Measurements from ENCODE around the gene CCDC177. TPM values are rescaled to one million over a fixed set of nuclear protein-coding genes. Genes with fewer than 3 reads are reported as not detected.

CCDC177 gene
- total RNA-seq, 2 experiments from 2014 or later, result not detected

DNA sequence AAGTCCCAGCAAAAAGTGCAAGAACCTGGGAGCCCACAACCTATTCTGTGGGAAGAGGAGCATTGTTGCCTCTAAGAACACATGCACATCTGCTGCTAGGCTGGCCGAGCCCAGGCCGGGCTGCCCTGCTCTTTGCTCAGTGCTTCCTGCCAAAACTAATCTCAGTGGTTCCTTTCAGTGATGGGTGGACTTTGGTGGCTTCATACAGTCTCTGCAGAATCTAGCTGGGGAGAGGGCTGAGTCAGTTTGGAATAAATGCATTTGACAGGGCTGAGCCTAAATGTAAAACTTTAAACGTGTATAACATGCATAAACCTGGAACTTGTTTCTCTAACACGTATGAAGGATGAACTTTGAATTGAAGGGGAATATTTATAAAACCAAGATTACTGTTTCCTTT lies 44.6 kb downstream of the CCDC177 start:
- ChIA-PET POLR2A (no interaction called here), CTCF (interaction anchor here (0.7 kb wide), 1 partner anchor 228 kb away, joined by 3 read pairs; no protein-coding TSS in a partner anchor)
- no peaks in the 10 kb centered on the region for H3K9me3 Mint-ChIP-seq (ENCODE audit: low read depth)
- H3K27ac Mint-ChIP-seq, result no peak overlapping the region
- no peaks in the 10 kb centered on the region for H3K4me1 Mint-ChIP-seq
- H3K4me3 Mint-ChIP-seq, result no peak overlapping the region
- no peak for DNase-seq
- intact Hi-C loops (cut with DNase I, micrococcal nuclease), result no loop called here
- H3K36me3 Mint-ChIP-seq (ENCODE audit: low read depth), result no peaks in the 10 kb centered on the region
- no peak for ATAC-seq
- H3K27me3 Mint-ChIP-seq, result peaks cover 11% of the 10 kb centered on the region

DNA sequence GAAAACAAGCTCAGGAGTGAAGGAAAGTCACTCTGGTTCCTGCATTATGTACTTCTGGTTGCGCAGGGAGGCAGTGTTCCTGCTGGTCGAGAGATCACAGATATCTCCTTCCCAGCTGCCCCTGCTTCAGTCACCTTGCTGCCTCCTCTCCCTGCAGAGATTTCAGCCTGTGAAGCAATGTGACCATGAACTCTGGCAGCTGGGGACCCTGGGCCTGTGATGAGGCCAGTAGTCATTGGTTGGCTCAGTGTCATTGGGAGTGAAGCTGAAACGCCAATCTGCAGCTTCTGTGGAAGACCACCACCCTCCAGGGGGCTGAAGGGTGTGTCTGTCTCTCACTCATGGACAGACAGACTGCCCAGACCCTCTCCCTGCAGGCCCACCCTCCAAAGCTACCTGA lies 45.1 kb downstream of the CCDC177 start:
- ChIA-PET POLR2A (no interaction called here), CTCF (interaction anchor here (0.6 to 1.1 kb wide), 3 partner anchors 22 to 70 kb away, joined by 3 read pairs; no protein-coding TSS in a partner anchor)
- DNase-seq (no peak), ATAC-seq (no peak)
- Mint-ChIP-seq H3K4me3 (no peak overlapping the region), H3K27me3 (peaks cover 7% of the 10 kb centered on the region), H3K36me3 (ENCODE audit: low read depth) (no peaks in the 10 kb centered on the region), H3K9me3 (ENCODE audit: low read depth) (no peaks in the 10 kb centered on the region), H3K4me1 (no peaks in the 10 kb centered on the region), H3K27ac (no peak overlapping the region)
- intact Hi-C loops (cut with DNase I, micrococcal nuclease), result no loop called here

DNA sequence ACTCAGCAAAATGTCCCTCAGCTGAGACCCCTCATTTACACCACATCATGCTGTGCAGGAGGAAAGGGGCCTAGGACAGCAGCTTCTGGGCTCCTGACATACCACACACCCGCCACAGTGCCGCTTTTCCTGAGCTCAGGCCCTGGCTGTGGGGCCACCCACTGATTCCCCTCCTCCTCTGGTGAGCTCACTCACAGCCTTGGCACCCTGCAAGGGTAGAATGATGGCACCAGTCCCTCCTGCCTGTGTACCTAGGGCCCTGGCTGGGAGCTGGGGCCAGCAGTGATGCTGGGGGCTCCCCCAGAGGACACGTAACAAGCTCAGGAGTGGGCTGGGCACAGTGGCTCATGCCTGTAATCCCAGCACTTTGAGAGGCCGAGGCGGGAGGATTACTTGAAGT lies 45.7 kb downstream of the CCDC177 start:
- H3K4me1 Mint-ChIP-seq, result no peaks in the 10 kb centered on the region
- ChIA-PET POLR2A (no interaction called here), CTCF (interaction anchor here (0.9 to 1.1 kb wide), 3 partner anchors 21 to 499 kb away, joined by 3 read pairs; no protein-coding TSS in a partner anchor)
- no peak overlapping the region for H3K4me3 Mint-ChIP-seq
- intact Hi-C loops (cut with DNase I, micrococcal nuclease), result no loop called here
- H3K36me3 Mint-ChIP-seq (ENCODE audit: low read depth), result no peaks in the 10 kb centered on the region
- no peak for ATAC-seq
- DNase-seq, result no peak
- peaks cover 7% of the 10 kb centered on the region for H3K27me3 Mint-ChIP-seq
- H3K27ac Mint-ChIP-seq, result no peak overlapping the region
- H3K9me3 Mint-ChIP-seq (ENCODE audit: low read depth), result no peaks in the 10 kb centered on the region

DNA sequence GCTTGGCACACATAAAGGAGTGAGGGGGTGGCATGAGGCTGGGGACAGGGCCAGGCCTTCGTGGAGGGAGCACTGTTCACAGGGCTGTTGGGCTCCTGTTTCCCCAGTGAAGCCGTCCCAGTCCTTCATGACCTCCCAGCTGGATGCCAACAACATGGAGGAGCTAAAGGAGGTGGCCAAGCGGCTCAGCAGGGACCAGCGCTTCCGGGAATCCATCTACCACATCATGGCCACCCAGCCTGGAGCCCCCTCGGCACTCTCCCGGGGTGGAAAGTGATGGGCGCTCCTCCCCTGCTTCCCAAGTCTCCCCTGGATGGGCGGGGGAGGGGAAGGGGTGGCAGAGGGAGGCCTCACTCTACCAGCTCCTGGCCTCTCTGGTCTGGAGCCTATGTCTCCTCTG lies 46.5 kb downstream of the CCDC177 start:
- CTCF ChIA-PET, result interaction anchor here (0.6 to 1.1 kb wide), 2 partner anchors 34 to 69 kb away, joined by 3 read pairs; no protein-coding TSS in a partner anchor
- POLR2A ChIA-PET, result no interaction called here

DNA sequence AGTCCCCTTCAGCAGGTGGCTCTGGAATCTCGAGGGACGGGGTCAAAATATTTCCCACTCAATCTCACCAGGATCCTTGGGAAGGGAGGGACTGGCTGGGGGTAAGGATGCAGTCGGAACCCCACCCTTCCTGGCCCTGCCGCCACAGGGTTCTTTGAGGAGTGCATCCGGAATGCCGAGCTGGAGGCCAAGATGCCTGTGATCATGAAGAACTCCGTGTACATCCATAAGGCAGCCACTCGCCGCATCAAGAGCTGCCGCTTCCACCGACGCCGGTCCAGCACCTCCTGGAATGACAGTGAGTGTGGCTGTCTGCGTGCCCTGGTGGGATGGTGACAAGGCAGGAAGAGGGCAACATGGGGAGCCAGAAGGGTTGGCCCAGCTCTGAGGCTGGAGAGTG lies 47.0 kb downstream of the CCDC177 start:
- intact Hi-C loops (cut with DNase I, micrococcal nuclease), result no loop called here
- Mint-ChIP-seq H3K9me3 (ENCODE audit: low read depth) (no peaks in the 10 kb centered on the region), H3K27ac (no peak overlapping the region), H3K4me1 (no peaks in the 10 kb centered on the region), H3K36me3 (ENCODE audit: low read depth) (no peaks in the 10 kb centered on the region), H3K4me3 (no peak overlapping the region), H3K27me3 (peaks cover 2% of the 10 kb centered on the region)
- ChIA-PET CTCF (interaction anchor here (0.7 kb wide), 1 partner anchor 48 kb away, joined by 4 read pairs; no protein-coding TSS in a partner anchor), POLR2A (no interaction called here)
- DNase-seq (no peak), ATAC-seq (no peak)

More for the DNA sequence above, 46.5 kb downstream of the CCDC177 start:
- H3K27ac Mint-ChIP-seq, result no peak overlapping the region
- intact Hi-C loops (cut with DNase I, micrococcal nuclease), result no loop called here
- H3K36me3 Mint-ChIP-seq (ENCODE audit: low read depth), result no peaks in the 10 kb centered on the region
- H3K9me3 Mint-ChIP-seq (ENCODE audit: low read depth), result no peaks in the 10 kb centered on the region
- peaks cover 3% of the 10 kb centered on the region for H3K27me3 Mint-ChIP-seq
- no peak for ATAC-seq
- no peak for DNase-seq
- H3K4me3 Mint-ChIP-seq, result no peak overlapping the region
- no peaks in the 10 kb centered on the region for H3K4me1 Mint-ChIP-seq

DNA sequence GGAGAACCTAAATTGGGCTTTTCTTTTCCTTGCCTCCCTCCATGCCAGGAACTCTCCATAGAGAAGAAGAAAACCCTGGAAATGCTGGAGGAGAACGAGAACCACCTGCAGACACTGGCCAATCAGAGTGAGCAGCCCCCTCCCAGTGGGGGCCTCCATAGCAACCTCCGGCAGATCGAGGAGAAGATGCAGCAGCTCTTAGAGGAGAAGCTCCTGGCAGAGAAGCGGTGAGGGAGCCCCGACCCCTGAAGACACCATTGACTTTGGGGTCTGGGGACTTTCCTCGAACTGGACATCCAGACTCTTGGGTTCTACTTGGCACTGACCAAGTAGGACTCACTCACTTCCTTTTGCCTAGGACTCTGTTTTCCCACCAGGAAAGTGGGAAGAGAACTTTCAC lies 48.8 kb downstream of the CCDC177 start:
- intact Hi-C loops (cut with DNase I, micrococcal nuclease), result no loop called here
- H3K27me3 Mint-ChIP-seq, result no peaks in the 10 kb centered on the region
- ATAC-seq (no peak), DNase-seq (no peak)
- no peaks in the 10 kb centered on the region for H3K36me3 Mint-ChIP-seq (ENCODE audit: low read depth)
- ChIA-PET CTCF (interaction anchor here (1.0 kb wide), 1 partner anchor 49 kb away, joined by 4 read pairs; the partner anchor contains the start of gene CCDC177), POLR2A (no interaction called here)
- no peak overlapping the region for H3K4me3 Mint-ChIP-seq
- H3K27ac Mint-ChIP-seq, result no peak overlapping the region
- H3K9me3 Mint-ChIP-seq (ENCODE audit: low read depth), result no peaks in the 10 kb centered on the region
- H3K4me1 Mint-ChIP-seq, result no peaks in the 10 kb centered on the region

DNA sequence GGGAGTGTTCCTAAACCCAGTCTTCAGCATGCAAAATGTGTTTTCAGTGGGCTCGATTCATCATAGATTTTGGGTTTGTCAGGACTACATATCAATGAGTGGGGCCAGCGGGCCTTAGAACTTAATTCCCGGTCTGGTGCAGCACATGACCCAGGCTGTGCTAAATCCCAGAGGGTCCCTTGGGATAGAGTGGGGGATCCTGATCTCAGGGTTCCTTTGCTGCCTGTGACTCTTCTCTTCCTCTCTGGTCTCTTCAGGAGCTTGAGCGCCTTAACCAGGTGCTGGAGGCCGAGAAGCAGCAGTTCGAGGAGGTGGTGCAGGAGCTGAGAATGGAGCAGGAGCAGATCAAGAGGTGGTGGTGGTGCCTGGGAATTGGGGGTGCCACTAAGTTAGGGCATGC lies 52.6 kb downstream of the CCDC177 start:
- Mint-ChIP-seq H3K27ac (no peak overlapping the region), H3K36me3 (ENCODE audit: low read depth) (no peaks in the 10 kb centered on the region), H3K9me3 (ENCODE audit: low read depth) (no peaks in the 10 kb centered on the region), H3K27me3 (peaks cover 3% of the 10 kb centered on the region), H3K4me3 (no peak overlapping the region), H3K4me1 (no peaks in the 10 kb centered on the region)
- CTCF ChIA-PET, result interaction anchor here (1.0 kb wide), 1 partner anchor 205 kb away, joined by 3 read pairs; no protein-coding TSS in a partner anchor
- DNase-seq (no peak), ATAC-seq (no peak)
- POLR2A ChIA-PET, result no interaction called here
- intact Hi-C loops (cut with DNase I, micrococcal nuclease), result no loop called here

Other genes starting within 250 kb of the CCDC177 start
- gene ERH, start 176.6 kb downstream of the CCDC177 start, total RNA-seq, result 100 to 1,000 TPM; 343 to 385 TPM
- gene SLC39A9, start 176.2 kb downstream of the CCDC177 start, total RNA-seq, result 10 to 100 TPM; 40.1 to 42.6 TPM
- under 1 TPM; 0.05 TPM for gene PLEKHD1, start 90.1 kb downstream of the CCDC177 start, total RNA-seq
- gene SUSD6, start 36.7 kb upstream of the CCDC177 start, total RNA-seq, result 10 to 100 TPM; 57.9 to 59.3 TPM
- gene SRSF5, start 192.3 kb upstream of the CCDC177 start, total RNA-seq, result 100 to 1,000 TPM; 265 to 319 TPM
- not detected for gene SLC10A1, start 222.4 kb upstream of the CCDC177 start, total RNA-seq

Data from activated CD4-positive, alpha-beta T cell treated with anti-CD3 and anti-CD28 coated beads for 36 hours (primary cell).